GM21526 (cell line): ENCODE data around the gene SPOCK2.
"Not testable (repeated sequence)": the region's sequence is repeated elsewhere in the genome, so short reads cannot be mapped to it uniquely, and the experiment has no call there.

Experiments used
- ATAC-seq: cut with Tn5 transposase; IDR thresholded peaks from one replicate; pipeline ENCODE4 v1.9.1; 2021; ENCODE audit warnings: moderate library complexity; ENCODE audit not compliant: unreplicated experiment, low FRiP score

SPOCK2 gene

DNA sequence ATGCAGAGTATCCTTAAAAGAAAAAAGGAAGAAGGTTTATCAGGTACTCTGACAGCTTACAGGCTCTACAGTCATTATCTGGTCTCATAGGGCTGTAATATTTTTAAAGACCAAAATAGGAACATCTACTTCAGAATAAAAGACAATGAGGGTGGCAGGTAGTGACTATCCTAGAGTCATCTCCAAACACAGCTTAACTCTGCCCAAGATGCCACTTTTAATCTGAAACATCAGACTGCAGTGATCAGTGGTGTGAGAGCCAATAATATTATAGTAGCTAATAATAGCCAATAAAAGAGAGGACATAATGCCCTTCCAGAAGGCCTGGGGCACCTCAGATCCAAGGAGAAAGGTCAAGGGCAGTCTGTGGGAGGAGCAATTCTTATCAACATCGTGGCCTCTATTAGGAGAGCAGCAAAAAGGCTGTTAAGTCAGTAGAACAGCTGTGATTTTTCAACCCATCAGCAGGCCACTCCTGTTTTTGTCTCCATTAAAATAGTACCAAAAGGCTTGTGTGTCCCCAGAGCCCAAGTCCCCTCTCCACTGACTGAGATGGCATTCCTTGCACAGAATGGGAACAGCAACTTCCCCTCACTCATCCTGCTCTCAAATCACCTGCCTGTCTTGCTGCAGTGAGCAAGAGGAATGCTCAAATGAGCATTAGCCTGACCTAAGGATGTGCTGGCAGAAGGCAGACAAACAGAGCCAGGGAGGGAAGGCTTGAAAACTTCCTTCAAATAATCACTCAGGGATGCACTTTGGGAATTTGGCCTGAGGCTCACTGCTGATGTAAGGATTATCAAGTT lies 20.7 kb upstream of the SPOCK2 start:
- ATAC-seq: no peak

DNA sequence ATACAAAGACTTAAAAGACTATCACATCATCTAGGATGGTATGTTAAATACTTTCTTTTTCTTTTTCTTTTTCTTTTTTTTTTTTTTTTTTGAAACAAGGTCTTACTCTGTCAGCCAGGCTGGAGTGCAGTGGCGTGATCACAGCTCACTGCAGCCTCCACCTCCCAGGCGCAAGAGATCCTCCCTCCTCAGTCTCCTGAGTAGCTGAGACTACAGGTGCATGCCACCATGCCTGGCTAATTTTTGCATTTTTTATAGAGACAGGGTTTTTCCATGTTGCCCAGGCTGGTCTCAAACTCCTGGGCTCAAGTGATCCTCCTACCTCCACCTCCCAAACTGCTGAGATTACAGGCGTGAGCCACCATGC lies 19.6 kb upstream of the SPOCK2 start:
- ATAC-seq: not testable (repeated sequence)

DNA sequence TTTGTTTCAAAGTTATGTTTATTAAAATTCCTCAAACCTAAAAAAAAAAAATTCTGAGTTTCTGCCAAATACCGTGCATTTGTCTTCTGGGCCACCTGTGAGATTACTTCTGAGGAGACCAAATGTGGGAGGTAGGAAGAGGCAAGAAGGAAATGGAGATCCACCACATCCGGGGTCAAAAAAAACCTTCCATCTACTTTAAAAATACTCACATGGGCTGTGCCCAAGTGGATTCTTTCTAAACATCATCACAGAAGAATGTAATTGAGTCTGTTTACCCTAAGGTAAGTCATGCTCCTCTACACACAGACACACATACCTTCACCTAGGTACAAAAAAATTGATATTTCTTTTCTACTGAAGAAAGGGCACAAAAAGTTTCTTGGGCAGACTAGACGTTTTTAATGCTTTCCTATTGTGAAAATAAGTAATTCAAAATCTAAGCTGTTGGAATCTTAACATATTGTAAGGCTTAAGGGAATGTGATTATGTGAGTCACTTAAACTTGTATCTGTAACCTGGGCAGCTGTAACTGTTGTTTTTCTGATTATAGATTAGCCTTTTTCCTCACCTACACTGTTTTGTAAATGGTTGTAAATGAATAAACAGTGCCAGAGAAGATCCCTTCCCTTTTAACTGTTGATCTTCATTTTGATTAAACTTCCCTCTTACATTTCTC lies 19.1 kb upstream of the SPOCK2 start:
- no peak for ATAC-seq

DNA sequence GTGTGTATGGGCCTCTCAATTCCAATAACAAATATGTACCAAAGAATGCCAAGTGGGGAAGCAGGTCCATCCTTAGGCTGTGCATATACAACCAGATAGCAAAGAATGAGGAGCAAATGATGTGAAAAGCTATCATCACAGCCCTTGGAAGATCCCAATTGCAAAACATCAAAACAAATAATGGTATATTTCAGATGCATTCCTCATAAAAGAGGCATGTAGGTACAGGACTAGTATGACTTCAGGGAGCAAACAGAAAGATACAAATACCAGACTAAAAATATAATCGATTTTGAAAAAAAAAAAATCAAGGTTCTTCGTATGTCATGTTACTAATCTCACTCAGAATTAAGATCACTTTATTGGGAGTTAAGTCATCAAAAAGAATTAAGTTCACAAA lies 18.5 kb upstream of the SPOCK2 start:
- no peak for ATAC-seq

DNA sequence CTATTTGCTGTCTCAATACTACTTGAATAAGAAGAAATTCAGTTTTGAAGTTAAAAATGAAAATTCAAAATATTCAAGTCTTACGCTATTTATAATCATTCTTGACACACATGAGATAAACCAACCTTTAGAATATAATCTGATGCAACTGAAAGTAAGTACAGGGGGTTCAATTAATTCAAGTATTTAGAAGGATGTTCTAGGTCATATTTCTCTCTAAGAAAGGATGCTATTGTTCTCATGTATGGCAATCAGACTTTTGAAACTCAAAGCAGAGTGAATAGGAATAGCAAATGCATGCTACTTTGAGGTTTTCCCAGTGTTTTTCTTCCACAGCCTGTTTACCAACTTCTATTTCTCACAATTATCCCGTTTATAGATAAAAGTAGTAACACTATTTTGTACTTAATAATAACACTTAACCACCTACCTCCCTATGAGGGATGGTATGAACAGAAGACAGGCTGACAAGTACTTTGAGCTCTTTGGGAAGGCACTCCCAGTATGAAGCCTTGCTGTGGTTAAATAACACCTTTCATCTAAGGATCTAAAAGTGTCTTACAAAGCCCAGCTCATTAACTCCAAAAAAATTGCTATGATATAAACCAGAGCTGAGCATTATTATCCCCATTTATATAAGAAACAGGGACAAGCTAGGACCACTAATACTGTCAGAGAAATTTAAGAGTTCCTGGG lies 18.0 kb upstream of the SPOCK2 start:
- ATAC-seq: no peak

DNA sequence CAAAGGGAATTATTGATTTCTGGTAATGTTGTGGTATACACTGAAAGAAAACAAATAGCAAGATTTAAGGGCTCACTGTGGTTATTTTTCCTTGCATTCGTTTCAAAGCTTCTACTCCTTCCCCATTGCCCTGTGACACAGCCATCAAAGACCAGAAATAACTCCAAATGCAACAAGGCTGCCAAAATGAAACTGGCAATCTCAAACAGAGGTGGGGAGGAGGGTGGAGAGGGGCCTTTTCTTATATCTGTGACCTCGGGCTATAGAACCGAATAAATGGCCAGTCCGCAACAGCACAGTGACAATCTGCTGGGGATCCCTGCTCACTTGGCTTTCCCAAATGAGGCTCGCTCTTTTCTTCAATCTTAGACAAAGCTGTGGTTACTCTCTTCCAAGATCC lies 17.4 kb upstream of the SPOCK2 start:
- no peak for ATAC-seq

DNA sequence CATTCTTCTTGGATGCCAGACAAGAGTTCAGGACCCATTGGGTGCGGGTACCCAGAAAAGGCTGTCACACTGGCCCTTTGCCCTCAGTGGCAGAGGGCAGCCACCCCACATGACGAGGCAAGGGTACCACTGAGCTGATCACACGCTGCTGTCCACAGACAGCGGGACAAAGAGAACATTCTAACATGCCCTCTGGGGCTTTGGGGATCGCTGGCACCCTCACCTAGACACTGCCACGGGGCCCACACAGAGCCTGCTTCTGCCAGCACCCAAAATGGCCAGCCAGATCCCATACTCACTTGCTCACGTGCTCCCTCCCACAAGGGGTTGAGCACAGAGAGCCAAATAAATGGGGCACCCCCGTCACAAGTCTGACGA lies 16.7 kb upstream of the SPOCK2 start:
- no peak for ATAC-seq

DNA sequence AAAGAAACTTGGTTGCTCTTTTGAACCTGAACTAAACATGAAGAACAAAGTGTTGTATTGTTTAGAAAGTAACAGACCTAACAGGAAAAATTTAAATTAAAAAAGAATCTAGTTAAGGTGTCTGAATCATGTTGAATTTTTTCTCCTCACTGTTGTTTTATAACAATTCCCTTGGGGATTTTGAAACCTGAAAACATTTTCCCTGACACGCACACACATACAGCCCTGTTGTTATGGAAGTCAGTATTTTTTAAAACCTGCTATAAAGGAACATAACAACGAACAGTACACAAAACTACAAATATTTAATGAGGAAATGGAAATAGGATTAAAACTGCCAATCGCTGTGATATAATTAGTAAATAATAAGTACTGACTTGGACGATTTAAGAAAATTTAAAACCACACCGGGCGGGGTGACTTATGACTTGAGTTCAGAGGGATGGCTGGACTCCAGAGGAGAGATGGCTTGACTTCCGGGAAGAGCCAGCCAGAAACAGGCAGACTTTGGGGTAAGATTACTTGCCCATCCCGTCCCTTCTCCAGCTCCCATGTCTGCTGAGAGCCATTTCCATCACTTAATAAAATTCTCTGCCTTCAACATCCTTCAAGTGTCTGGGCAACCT lies 16.2 kb upstream of the SPOCK2 start:
- no peak for ATAC-seq

DNA sequence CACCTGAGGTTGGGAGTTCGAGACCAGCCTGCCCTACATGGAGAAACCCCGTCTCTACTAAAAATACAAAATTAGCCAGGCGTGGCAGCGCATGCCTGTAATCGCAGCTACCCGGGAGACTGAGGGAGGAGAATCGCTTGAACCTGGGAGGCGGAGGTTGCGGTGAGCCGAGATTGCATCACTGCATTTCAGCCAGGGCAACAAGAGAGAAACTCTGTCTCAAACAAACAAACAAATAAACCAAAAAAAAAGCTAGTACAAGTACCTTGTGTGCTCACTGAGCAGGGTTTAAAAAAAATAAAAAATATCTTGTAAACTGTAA lies 11.2 kb upstream of the SPOCK2 start:
- no peak for ATAC-seq

DNA sequence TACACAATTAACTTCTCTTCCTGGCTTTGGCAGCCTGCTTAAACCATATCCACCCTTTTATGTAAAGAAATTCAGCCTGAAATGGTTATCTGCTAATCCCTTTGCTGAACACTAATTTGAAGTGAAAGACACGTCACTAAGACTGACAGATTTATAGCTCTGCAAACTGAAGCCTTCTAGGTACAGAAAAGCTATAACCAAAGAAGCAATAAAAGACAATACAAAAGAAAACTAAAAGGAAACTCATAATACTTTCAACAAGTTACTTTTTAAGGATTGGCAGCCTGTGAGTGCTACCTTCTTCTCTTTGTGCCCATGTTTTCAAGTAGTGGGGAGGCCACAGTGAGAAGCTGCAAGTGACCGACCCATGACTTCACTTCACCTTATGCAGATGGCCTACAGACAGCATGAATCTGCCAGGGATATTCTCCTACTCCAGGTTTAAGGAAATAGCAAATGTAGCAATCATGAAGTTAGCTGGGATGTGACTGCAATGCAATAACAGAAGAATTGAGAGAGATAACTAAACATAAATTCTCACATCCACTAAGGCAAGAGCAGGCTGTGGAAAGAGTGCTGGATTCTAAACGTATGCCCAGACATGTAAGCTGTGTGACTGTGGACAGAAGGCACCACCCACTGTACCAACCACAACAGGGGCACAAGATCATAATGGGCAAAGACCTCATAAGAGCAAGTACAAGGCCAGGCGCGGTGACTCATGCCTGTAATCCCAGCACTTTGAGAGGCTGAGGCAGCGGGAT lies 10.7 kb upstream of the SPOCK2 start:
- ATAC-seq: no peak

DNA sequence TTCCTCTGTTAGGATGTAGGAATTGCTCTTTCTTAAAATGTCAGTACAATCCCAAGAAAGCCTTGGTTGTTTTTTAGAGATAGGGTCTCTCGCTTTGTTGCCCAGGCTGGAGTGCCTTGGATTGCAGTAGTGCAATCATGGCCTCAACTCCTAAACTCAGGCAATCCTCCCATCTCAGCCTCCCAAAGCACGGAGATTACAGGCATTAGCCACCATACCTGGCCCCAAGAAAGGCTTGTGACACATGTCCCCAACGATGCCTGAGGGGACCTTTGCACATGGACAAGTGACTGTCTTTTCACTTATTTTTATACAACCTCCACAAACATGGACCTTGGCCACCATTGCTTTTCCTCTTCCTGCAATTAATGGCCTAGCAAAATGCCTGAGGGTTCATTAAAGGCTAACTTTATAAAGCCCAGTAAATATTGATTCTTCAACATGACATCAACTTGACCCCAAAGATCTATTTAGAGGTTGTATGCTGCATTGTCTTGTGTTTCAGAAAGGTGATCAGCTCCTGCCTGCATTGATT lies 10.0 kb upstream of the SPOCK2 start:
- ATAC-seq: no peak

DNA sequence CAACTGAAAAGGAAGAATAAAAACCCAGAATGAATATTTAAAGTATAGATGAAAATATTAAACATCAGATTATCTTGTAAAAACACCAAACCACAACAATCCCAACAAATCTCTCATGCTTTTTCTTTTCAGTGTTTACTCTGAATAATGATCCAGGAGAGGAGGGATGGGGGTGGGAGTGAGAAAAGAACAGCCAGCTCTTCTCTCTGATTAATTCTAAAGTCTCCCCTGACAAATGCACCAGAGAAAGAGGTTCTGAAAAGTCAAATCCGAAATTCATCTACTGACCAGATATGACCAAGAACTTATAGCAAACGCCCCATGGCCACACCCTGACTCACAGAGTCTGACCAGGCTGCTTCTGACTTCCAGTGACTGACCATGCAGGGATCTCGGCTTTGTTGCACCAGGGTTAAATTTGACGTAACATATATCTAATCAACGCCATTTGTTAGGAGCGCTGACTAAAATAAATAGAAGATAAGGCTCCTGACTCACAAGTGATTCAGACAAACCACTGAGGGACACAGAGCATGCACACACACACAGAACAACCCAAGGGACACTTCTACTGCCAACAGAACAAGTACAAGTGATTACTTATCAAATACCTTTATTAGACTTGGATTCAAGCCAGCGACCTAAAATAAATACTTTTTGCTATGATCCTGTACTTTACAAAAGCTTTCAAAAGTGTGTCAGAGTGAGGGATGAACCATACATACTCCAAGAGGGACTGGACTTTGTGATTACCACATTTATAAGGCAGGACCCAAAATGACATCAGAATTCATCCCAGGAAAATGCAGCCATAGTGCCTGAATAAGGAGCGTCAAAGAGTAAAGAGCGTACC lies 9.3 kb upstream of the SPOCK2 start:
- ATAC-seq: no peak

DNA sequence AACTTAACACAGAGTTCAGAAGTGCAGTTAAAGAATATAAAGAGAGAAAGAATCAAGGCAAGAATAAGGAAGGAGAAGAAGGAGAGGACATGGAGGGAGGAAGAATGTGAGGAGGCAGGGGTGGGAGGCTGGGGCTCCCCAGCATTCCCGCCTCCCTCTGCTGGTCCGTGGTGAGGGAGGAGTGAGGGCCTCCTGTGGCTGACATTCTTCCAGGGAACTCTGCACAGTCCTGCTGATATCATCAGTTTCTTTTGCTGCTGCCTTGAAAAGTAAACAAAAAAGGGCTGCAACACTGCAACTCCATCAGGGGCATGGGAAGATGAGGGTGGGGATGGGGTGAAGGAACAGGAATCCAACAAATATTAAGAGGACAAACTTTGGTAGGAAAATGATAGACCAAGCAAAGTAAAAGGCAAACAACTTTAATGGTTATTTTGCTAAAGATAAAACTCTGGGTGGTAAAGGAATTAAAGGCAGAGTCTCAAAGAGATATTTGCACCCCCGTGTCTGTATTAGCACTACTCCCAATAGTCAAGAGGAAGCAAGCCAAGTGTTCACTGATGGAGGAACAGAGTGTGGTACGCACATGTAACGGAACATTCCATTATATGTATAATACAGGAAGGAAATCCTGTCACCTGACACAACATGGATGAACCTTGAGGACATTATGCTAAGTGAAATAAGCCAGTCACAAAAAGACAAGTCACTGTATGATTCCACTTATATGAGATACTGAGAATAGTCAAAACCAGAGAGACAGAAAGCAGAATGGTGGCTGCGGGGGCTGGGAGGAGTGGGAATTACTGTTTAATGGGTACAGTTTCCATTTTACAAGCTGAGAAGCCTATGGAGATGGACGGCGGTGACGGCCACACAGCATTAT lies 8.0 kb upstream of the SPOCK2 start:
- ATAC-seq: no peak

DNA sequence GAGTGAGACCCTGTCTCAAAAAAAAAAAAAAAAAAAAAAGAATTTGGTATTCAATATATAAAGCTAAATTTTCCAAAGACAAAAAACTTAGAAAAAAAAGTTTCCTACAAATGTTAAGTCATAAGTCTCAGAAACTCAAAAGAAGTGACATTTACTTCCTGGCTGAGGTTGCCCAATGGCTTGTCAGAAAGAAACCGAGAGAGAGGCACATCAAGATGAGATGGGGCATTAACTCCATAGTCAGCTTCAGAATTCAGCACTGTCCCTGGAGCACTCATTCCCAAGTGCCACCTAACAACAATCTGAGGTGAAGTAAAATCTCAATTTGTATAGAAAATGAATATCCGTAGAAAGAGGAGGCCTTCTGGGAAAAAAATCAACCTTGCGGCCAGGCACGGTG lies 6.8 kb upstream of the SPOCK2 start:
- ATAC-seq: no peak

DNA sequence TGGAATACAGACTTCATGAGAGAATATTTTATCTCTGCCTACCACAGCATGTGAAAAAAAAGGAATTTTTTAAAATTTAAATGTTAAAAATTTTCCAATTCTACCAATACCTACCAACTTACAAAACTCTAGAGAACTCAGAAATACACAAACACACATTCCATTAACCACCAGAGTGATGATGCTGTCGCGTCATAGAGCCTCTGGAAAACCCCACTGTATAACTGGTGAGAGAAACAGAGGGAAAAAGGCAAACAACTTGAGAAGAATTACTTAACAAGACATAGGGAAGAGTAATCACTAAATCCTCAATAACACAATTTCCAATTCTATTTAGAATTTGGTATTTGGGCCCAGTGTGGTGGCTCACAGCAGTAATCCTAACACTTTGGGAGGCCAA lies 6.2 kb upstream of the SPOCK2 start:
- ATAC-seq: no peak

DNA sequence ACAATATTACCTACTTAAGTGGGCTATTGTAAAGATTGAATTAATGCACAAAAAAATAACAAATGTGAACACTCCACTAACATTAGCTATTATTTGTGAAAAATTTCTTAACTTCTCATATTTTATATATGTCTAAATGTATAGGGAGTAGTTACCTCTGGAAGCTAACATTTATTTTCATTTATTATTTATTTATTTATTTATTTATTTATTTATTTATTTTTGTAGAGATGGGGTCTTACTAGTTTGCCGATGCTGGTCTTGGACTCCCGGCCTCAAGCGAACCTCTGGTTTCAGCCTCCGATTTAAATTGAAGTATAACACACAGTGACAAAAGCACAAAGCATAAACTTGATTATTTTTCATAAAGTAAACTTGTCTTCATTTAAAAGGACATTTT lies 5.1 kb upstream of the SPOCK2 start:
- no peak for ATAC-seq

DNA sequence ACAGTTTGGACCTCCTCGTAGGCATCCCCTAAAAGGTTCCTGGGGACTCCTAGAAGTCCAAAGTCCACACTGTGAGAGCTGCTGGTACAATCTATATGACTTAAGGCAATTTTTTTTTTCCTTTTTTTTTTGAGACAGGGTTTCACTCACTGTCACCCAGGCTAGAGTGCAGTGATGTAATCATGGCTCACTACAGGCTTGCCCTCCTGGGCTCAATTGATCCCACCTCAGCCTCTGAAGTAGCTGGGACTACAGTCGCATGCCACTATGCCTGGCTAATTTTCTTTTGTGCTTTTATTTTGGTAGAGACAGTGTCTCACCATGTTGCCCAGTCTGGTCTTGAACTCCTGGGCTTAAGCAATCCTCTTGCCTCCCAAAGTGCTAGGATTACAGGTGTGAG lies 4.6 kb upstream of the SPOCK2 start:
- no peak for ATAC-seq

DNA sequence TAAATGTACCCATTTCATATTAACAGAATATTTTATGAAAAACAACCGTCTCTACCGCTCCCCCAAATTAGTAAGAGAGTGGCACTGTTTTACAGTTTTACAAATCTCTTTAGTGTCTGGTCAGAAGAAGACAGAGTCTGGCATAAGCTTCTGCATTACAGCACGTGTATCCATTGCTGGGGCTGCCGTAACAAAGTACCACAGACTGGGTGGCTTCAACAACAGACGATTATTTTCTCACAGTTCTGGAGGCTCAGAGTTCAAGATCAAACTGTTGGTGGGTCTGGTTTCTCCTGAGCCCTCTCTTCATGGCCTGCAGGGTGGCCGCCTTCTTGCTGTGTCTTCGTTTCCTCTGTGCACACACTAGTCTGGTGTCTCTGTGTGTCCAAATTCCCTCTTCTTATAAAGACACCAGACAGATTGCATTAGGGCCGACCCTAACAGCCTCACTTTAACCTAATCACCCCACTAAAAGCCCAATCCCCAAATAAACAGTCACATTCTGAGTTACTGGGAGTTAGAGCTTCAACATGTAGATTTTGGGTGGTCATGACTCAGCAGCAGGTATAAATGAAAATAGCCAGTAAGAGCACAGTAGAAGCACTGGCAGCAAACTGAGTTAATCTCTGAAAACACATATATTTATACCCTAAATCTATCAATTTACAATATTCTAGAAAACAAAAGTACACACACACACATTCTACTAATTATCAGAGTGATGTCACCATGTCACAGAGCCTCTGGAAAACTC lies 4.0 kb upstream of the SPOCK2 start:
- ATAC-seq: no peak
